Pancreas (tissue), 10 donors: Measurements from ENCODE around the gene SLC25A41. TPM values are rescaled to one million over a fixed set of nuclear protein-coding genes. Genes with fewer than 3 reads are reported as not detected.

ENCODE experiments used
- ATAC-seq, 4 donors: fragments of 200-7000 bp; cut with Tn5 transposase; one replicate each; pipeline versions ENCODE4 v1.8.0 to v1.9.1; 2020; ENCODE audit warnings: mild to moderate bottlenecking in 4 of 4, moderate library complexity in 4 of 4
- DNase-seq, 6 donors: peaks; one replicate each; pipeline ENCODE4 v3.0.0-alpha.2; 2020
- FAIRE-seq: peaks from 2 replicates; lab custom pipeline; 2012; peaks lifted over from hg19 to GRCh38; lab: Jason Lieb, UNC
- H3K27ac ChIP-seq, 4 donors: fragments of 200-600 bp; sonication (generic); 1 replicate in 3 of 4; 2 replicates in 1 of 4; pipeline versions ENCODE4 v1.5.0 to v1.8.0; 2020
- H3K27me3 ChIP-seq, 4 donors: fragments of 200-600 bp; one replicate each; pipeline ENCODE4 v1.8.0; 2021
- H3K36me3 ChIP-seq, 3 donors: fragments of 200-600 bp; sonication (generic) in 1 of 3; one replicate each; pipeline versions ENCODE4 v1.5.0 to v1.8.0; 2020 to 2021
- H3K4me1 ChIP-seq, 3 donors: fragments of 200-600 bp; one replicate each; pipeline ENCODE4 v1.8.0; 2021
- H3K4me3 ChIP-seq, 4 donors: fragments of 200-600 bp; sonication (generic) in 2 of 4; one replicate each; pipeline versions ENCODE4 v1.5.0 to v1.8.0; 2020 to 2021
- H3K9me3 ChIP-seq, 4 donors: fragments of 200-600 bp; one replicate each; pipeline ENCODE4 v1.8.0; 2021
- WGBS, 2 donors: extraction: QIAGEN DNeasy Blood & Tissue Kit; methylation state at CpG; one replicate each; pipeline ENCODE4 v1.1.7; 2013; 5-methylcytosine and 5-hydroxymethylcytosine counted together
- intact Hi-C, 3 donors: fragments of 100-400 bp; cut with DNase I; formaldehyde crosslinking; loops; one replicate each; pipeline versions ENCODE4 v1.11.1 to v1.14.2; 2022
- polyA plus RNA-seq, 2 donors: library from polyadenylated mRNA; stranded (reverse); fragments of 200-250 nt; gene quantifications; one replicate each; pipeline ENCODE4 v1.2.3, GENCODE V29; 2013
- total RNA-seq, 6 donors: library from RNA; stranded (reverse); fragmentation: NEBNext Ultra II Directional in 4 of 6; extraction: Animal tissue kit (Norgen Biotek cat#: 25700) in 4 of 6; gene quantifications; one replicate each; pipeline versions ENCODE4 v1.2.1 to v1.2.4, GENCODE V29; 2021 to 2023
- TF ChIP-seq, protein P1 (sequence below), 4 donors: fragments of 200-600 bp; sonication (generic) in 3 of 4; IDR thresholded peaks; one replicate each; pipeline versions ENCODE4 v1.5.0 to v1.8.0; 2021; ENCODE audit warnings: antibody characterized with exemption in 4 of 4
- donor health status: healthy with polysubstance abuse.
- donor health status: DM: no; HTN: no; CAD: no; lungs with moderate emphysema.
- donor health status: DM: no; HTN: no; CAD: no.
- donor health status: control.
- donor health status: control.
- donor health status: Bipolar disorder and iron deficiency.
- donor health status: DM: yes; HTN: yes; CAD: no.
- donor health status: DM: no; HTN: no; CAD: no.
- donor health status: DM: no; HTN: no; CAD: no.
- donor health status: DM: yes; HTN: yes; CAD: no.

The SLC25A41 gene
- total and polyA plus RNA-seq, 8 donors = 0.12 to 0.91 (median 0.18) TPM; not detected in 2

DNA sequence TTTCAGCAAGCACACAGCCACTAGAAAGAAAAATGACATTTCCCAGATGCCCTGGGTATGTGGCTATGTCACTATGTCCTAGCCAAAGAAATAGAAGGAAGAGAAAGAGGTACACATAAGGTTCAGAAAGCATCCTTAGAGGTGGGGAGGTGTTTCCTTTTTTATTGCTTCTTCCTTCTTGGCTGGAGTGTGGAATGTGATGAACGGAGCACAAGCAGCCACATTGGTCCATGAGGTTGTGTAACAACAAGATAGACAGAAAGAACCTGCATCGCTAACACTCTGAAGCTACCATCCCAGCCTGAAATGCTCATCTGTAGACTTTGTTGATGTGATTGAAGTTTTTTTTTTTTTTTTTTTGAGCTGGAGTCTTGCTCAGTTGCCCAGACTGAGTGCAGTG is 19.3 kb upstream of the SLC25A41 start:
- TF ChIP-seq, protein P1, sequence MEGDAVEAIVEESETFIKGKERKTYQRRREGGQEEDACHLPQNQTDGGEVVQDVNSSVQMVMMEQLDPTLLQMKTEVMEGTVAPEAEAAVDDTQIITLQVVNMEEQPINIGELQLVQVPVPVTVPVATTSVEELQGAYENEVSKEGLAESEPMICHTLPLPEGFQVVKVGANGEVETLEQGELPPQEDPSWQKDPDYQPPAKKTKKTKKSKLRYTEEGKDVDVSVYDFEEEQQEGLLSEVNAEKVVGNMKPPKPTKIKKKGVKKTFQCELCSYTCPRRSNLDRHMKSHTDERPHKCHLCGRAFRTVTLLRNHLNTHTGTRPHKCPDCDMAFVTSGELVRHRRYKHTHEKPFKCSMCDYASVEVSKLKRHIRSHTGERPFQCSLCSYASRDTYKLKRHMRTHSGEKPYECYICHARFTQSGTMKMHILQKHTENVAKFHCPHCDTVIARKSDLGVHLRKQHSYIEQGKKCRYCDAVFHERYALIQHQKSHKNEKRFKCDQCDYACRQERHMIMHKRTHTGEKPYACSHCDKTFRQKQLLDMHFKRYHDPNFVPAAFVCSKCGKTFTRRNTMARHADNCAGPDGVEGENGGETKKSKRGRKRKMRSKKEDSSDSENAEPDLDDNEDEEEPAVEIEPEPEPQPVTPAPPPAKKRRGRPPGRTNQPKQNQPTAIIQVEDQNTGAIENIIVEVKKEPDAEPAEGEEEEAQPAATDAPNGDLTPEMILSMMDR (IDR thresholded peaks at IDR 0.05) = no peak
- WGBS, 2 donors = 100% methylated on average over 2 of the region's 2 CpGs
- H3K27ac ChIP-seq = no peak overlapping the region
- no peak overlapping the region for H3K4me3 ChIP-seq
- no peaks in the 10 kb centered on the region for H3K4me1 ChIP-seq
- H3K36me3 ChIP-seq = peaks cover 0 to 16% (median 6%) of the 10 kb centered on the region in 3 donors
- intact Hi-C loops = no loop called here
- no peaks in the 10 kb centered on the region for H3K27me3 ChIP-seq
- no peaks in the 10 kb centered on the region for H3K9me3 ChIP-seq
- ATAC-seq (no peak), FAIRE-seq (no peak), DNase-seq (no peak)

DNA sequence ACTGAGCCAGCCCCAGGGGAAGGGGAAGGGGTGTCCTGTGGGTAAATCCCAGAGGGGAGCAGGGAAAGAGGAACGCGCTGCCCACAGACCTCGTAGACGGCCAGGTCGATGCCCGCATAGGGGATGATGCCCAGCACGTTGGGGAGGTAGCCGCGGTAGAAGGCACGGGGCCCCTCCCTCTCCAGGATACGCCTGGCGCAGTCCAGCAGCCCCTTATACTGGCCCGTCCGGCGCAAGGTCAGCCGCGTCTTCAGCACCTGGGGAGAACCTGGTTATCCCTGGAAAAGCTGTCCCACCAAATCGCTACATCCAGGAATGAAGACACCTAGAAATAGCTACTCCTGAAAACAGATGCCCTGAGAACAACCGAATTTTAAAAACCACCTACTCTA is 18.7 kb upstream of the SLC25A41 start:
- Histone ChIP-seq H3K27ac (no peak overlapping the region), H3K27me3 (no peaks in the 10 kb centered on the region), H3K4me3 (no peak overlapping the region), H3K36me3 (peaks cover 0 to 16% (median 6%) of the 10 kb centered on the region in 3 donors), H3K9me3 (no peaks in the 10 kb centered on the region), H3K4me1 (no peaks in the 10 kb centered on the region)
- intact Hi-C loops = no loop called here
- TF ChIP-seq, protein P1 (IDR thresholded peaks at IDR 0.05) = no peak
- FAIRE-seq = no peak
- no peak for ATAC-seq
- DNase-seq = no peak
- WGBS, 2 donors = 97% methylated on average over 19 of the region's 19 CpGs

DNA sequence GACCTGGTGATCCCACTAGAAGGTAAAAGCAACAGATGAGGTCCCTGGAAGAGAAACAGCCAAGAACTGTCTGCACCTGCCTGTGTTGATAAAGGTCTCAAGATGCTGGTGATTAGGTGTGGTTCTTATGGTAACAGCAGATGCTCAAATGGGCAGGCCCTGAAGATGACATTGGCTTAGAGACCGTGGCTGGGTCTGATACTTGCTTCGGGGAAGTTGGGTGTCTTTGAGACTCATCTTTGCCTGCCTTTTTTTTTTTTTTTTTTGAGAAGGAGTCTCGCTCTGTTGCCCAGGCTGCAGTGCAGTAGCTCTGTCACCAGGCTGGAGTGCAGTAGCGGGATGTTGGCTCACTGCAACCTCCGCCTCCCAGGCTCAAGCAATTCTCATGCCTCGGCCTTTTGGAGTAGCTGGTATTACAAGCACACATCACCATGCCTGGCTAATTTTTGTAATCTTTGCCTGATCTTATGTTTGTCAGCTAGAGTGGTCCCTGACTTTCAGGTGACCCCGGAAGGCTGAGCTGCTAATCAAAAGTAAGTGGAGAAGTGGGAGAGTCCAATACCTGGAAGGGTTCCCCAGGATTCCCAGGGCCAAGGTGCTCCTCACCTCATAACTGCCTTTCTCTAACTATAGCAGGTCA is 18.1 kb upstream of the SLC25A41 start:
- ATAC-seq (no peak), DNase-seq (no peak), FAIRE-seq (no peak)
- 90 to 93% methylated on average over 6 to 7 of the region's 7 CpGs for WGBS, 2 donors
- Histone ChIP-seq H3K9me3 (no peaks in the 10 kb centered on the region), H3K36me3 (peaks cover 0 to 16% (median 6%) of the 10 kb centered on the region in 3 donors), H3K27me3 (no peaks in the 10 kb centered on the region), H3K27ac (no peak overlapping the region), H3K4me3 (no peak overlapping the region), H3K4me1 (no peaks in the 10 kb centered on the region)
- intact Hi-C loops = no loop called here
- TF ChIP-seq, protein P1 (IDR thresholded peaks at IDR 0.05) = no peak

DNA sequence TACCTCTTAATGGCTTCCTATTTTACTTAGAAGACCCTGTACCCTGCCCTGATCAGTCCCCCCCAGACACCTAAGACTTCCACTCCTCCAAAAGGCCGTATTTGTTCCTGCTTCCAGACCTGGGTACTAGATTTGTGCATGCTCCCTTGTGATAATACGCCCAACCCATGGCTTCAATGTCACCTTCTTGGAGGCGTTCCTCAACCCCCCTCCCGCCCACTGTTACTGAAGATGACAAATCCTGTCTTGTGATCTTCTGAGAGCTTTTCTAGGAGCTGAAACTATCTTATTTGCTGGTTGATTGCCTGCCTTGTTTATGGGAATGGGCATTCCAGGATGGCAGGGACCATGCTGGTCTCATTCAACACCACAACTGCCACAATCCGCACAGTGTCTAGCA is 16.6 kb upstream of the SLC25A41 start:
- H3K9me3 ChIP-seq = no peaks in the 10 kb centered on the region
- FAIRE-seq (no peak), ATAC-seq (no peak), DNase-seq (no peak)
- no peak overlapping the region for H3K27ac ChIP-seq
- H3K4me3 ChIP-seq = no peak overlapping the region
- intact Hi-C loops = no loop called here
- TF ChIP-seq, protein P1 (IDR thresholded peaks at IDR 0.05) = no peak
- H3K36me3 ChIP-seq = peaks cover 0 to 16% (median 6%) of the 10 kb centered on the region in 3 donors
- H3K4me1 ChIP-seq = no peaks in the 10 kb centered on the region
- H3K27me3 ChIP-seq = no peaks in the 10 kb centered on the region
- 98 to 99% methylated on average over 5 of the region's 5 CpGs for WGBS, 2 donors

DNA sequence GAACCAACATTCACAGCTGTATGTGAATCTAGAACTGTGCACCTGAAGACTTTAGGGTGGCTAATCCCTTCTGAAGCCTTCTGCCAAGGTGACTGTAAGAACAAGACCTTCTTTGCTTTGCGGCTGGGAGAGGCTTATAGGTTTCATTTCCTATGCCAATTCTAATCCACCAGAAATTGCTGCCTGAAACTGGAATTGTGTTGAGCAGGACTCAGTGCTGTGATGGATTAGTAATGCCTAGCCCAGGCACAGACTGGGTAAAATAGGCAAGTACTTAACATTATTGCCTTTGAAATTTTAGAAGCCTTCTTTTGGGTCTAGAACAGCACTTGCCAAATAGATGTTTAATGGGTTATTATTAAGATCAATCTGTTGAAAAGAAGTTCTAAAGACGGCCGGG is 14.5 kb upstream of the SLC25A41 start:
- Histone ChIP-seq H3K4me1 (no peaks in the 10 kb centered on the region), H3K27me3 (no peaks in the 10 kb centered on the region), H3K27ac (no peak overlapping the region), H3K36me3 (peaks cover 0 to 3% (median 0%) of the 10 kb centered on the region in 3 donors), H3K9me3 (no peaks in the 10 kb centered on the region), H3K4me3 (no peak overlapping the region)
- no peak for ATAC-seq
- TF ChIP-seq, protein P1 (IDR thresholded peaks at IDR 0.05) = no peak
- intact Hi-C loops = no loop called here
- no peak for DNase-seq
- no peak for FAIRE-seq
- whole genome bisulfite sequencing, 2 donors = 94 to 99% methylated on average over 3 of the region's 3 CpGs
